Measurements from ENCODE around the gene APOL4.
A peak's percentile ranks its signal among the peaks of the same experiment; 100 is the strongest.
"Not testable (repeated sequence)": the region's sequence is repeated elsewhere in the genome, so short reads cannot be mapped to it uniquely, and the experiment has no call there.

APOL4 gene

GRCh38 chr22:36182056-36182455 is 19.6 kb downstream of the APOL4 start:
- no peak for DNase-seq

GRCh38 chr22:36180928-36181327 is 20.7 kb downstream of the APOL4 start:
- DNase-seq = no peak

- DNase-seq = peak; percentile 91 to 93
These were observed 21.4 kb downstream of the APOL4 start for GRCh38 chr22:36180038-36180880.

DNA sequence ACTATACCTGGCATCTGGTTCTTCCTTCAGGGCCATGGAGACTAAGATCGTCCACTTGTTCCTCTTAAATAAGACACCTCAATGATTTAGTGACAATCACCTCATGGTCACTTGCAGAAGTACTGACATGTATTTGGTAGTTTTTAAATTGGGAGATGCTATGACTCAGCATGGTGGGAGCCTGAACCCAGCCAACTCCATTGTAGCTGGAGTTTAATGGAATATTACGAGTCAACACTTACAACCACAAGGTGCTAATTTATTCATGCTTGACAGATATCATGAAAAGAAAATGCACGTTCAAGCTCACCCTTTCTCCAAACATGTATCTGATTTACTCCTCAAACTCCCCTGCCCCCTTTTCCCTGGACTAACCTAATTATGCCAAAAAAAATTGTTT is 24.4 kb downstream of the APOL4 start:
- DNase-seq = no peak

DNA sequence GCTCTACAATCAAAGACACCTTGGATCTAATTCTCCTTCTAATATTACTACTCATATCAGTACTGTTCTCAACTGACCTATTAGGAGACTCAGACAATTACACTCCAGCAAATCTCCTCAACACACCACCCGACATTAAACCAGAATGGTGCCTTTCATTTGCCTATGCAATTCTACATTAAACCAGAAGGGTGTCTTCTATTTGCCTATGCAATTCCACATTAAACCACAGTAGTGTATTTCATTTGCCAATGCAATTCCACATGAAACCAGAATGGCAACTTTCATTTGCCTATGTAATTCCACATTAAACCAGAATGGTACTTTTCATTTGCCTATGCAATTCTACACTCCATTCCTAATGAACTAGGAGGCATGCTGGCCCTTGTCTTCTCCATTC is 25.7 kb downstream of the APOL4 start:
- DNase-seq = no peak

DNA sequence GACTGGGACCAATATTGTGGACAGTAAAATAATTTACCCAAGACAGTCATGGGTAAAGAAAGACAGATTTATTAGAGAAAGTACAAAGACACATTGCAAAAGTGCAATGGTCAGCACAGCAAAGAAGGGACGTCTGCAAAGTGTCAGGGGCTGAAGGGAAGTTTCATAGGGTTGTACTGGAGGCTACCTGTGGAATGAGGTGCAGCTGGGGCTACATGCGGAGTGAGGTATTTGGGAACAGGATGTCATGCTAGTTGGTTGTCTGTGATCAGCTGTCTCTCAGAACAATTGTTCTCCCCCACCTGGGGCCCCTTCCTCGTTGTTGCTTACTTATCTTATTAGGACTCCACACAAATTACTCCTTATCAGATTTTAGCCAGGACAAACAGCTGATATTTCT is 29.7 kb downstream of the APOL4 start:
- DNase-seq = no peak

GRCh38 chr22:36166518-36167220 is 34.9 kb downstream of the APOL4 start:
- DNase-seq = no peak

DNA sequence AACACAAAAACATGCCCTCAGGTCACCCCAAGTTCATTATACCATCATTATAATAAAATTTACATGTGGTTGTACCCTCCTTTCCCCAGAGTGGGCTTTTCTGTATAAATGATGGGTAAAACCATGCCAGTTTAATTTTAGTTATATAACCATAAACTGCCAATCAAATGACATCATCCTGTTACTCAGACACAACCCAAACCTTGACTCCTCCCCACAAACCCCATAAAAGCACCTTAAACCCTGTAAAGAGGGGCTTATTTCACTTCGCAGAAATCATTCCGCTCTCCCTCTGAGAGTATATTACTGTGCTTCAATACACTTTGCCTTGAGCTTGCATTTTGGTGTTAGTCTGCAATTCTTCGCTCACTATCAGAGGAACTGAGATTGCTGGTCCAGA is 35.5 kb downstream of the APOL4 start:
- DNase-seq = no peak

GRCh38 chr22:36165141-36165540 is 36.5 kb downstream of the APOL4 start:
- DNase-seq = no peak

GRCh38 chr22:36164621-36165020 is 37.0 kb downstream of the APOL4 start:
- DNase-seq = no peak

DNA sequence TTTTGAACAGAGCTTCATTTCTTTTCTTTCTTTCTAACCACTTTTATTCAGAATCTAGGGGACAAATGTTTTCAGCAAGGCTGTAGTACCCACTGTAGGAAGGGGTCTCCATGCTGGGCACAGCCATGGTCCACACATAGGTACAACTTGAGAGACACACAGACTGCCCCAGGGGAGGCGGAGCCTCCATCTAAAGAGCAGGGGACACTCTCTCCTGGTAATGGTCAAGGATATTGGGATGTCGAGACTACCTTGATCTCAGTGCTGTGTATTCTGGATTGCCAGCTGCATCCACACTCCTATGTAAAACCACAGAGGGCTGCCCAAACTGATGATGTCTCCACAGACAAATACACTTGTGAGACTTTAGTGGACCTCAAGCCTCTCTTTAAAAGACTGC is 38.1 kb downstream of the APOL4 start:
- DNase-seq = no peak

DNA sequence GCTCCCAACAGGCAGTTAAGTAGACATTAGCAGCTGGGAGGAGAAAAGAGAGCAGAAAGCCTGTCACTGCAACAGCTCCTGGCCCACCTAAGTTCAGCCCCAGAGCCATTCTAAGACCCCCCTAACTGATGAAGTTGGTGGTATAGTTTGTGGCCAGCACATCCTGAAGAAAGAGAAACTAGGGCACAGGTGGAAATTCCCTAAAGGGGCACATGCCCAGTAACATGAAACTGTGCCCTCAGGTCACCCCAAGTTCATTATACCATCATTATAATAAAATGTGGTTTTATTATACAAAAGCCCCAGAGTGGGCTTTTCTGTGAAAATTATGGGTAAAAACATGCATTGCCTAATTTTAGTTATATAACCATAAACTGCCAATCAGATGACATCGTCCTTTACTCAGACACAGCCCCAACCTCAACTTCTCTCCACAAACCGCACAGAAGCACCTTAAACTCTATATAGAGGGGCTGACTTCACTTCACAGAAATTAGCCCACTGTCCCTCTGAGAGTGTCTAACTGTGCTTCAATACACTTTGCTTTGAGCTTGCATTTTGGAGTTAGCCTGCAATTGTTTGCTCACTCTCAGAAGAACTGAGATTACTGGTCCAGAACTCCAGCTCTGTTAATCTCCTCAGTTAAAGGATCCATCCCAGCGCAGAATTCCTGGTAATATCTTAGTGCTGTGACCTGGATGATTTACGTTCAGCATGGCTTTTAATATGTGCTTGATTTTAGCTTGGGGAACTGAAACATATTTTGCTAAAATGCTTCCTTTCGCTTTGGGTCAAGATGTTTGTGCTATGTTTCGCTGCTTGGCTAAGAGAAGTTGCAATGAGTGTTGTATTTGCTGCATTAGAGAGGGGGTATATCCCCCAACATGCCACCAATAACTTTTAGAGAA is 39.2 kb downstream of the APOL4 start:
- no peak for DNase-seq

GRCh38 chr22:36161793-36162126 is 39.8 kb downstream of the APOL4 start:
- peak in 1 of 2 donors; percentile 17 for DNase-seq

DNA sequence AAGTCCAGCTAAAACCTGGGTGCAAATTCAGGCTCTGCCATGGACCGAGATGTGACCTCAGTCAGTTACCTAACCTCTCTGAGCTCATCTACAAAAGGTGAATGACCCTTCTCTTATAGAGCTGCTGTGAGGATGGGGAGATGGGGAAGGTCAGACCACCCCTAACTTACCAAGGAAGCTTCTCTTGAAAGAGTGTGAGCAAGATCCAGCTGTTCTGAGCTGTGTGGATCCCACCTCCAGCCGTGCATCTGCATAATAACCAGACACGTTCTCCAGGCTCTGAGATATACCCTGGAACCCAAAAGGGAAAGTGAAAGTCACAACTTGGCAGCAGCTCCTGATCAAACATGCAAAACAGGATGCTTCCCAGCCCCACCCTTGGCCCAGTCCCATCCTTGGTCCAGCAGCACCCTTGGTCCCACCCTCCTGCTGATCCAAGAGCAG is 41.1 kb downstream of the APOL4 start, which contains the start of gene APOL3:
TSS of gene APOL3 (minus strand) at position 257 of the 444 bp plus-strand sequence. CDS start 11,700 bp downstream, outside the sequence.
- DNase-seq = peak; percentile 45 to 48

DNA sequence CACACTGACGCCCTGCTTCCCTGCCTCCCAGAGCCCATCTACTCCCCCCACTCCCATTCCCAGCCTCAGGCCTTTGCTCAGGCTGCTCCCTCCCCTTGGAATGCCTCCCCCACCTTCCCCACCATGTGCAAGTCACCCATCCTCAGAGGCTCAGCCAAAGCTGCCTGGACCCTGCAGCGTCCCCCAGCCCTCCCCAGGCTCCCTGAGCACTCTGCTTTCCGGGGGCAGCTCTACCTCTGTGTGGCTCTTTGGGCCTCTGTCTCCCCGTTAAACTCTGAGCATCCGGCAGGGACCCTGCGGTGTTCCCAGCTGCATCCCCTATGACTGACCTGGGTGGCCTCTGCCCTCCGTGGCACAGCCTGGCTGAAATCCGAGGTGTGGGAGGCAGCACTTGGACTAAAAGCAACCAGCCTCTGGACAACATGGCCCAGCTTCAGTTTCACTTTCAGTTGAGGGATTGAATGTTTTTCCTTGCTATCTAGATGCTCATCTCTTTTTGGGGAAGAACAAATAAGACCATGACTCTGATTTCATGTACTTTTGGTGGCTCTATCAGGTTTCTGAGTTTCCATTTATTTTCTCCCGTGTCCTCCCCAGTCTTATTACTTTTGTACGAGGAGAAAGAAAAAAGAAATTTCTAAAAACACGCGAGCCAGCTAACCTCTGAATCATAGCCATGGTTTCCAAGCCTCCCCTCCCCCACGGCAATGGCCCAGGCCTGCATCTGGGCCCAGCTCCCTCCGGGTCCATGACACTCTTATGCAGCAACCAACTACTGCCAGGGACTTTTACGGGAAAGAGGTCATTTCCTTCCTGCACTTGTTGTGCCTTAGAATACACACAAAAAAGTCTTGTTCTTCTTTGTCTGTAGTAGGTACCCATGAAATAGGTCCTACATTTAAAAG is 44.8 kb downstream of the APOL4 start:
- peak; percentile 83 to 84 for DNase-seq

DNA sequence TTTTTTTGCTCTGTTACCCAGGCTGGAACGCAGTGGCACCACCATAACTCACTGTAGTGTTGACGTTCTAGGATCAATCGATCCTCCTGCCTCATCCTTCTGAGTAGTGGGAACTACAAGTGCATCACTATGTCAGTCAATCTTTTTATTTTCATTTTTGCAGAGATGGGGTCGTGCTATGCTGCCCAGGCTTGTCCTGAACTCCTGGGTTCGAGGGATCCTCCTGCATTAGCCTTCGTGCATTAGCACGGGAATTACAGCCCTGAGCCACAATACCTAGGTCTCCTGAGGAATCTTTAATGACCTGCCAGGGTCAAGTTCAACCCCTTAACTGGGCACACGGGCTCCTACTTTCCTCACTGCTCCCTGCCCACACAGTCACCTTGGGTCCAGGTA is 45.5 kb downstream of the APOL4 start:
- no peak for DNase-seq

DNA sequence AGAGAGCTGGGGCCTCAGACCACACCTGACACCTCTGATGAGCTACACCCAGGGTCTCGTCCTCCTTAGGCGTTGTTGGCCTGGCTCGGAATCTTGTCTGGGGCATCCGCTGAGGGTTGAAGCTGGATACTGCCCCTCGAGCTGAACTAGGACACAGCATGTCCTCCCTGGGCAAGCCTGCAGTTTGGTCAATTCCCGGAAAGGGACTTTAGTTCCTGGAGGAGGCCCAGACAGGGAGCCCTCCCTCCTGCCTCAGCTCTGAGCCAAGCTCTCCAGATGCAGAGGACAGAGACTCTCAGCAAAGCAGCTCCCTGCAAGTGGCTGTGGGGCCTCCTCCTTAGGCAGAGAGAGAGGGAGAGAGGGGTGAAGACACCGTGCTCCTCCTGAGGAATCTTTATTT is 45.9 kb downstream of the APOL4 start:
- no peak for DNase-seq

- no peak for DNase-seq
These were observed 47.1 kb downstream of the APOL4 start for GRCh38 chr22:36154423-36154945.

- DNase-seq = no peak
These were observed 47.8 kb downstream of the APOL4 start for GRCh38 chr22:36153501-36154422.

- DNase-seq = not testable (repeated sequence)
These were observed 48.8 kb downstream of the APOL4 start for GRCh38 chr22:36152821-36153220.

DNA sequence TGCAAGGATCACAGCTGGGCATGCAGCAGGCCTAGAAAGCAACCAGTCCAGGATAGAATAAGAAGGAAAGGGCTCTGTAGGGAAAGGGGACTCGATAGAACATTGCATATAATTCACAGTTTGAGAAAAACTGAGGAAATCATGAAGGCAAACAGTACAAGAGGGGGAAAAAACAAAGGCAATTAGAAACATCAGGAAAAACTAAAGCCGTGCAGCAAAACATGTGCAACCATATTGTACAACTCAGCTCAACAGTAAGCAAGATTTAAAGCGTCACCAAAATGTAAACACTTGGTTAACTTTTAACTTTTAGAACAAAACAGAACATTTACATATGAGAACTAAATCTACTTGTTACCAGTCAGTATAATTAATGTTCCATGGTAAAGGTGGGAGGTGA is 49.5 kb downstream of the APOL4 start:
- no peak for DNase-seq

All from stimulated activated CD4-positive, alpha-beta T cell treated with anti-CD3 and anti-CD28 coated beads, Interleukin-2, amount 100 ng/mL, for 24 hours (primary cell).